K562 (cell line): ENCODE data around the gene ALG9. TPM values are rescaled to one million over a fixed set of nuclear protein-coding genes. Genes with fewer than 3 reads are reported as not detected.

Source experiments
- CUX1 ChIP-seq: fragments of 200-800 bp; sonication (Bioruptor generic); IDR thresholded peaks from 2 replicates; pipeline ENCODE4 v1.6.1; 2016; ENCODE audit warnings: missing genetic modification characterization, missing compliant biosample characterization
- DNMT1 ChIP-seq: fragments of 450-650 bp; IDR thresholded peaks from 2 replicates; pipeline ENCODE4 v1.6.1; 2016; ENCODE audit warnings: antibody characterized with exemption, mild to moderate bottlenecking
- HDAC6 ChIP-seq: IDR thresholded peaks from 2 replicates; pipeline ENCODE4 v1.6.1; 2012; ENCODE audit warnings: low read depth, mild to moderate bottlenecking, control low read depth, inconsistent platforms, low read length, moderate library complexity
- ILF3 ChIP-seq: fragments of 450-650 bp; IDR thresholded peaks from 2 replicates; pipeline ENCODE4 v1.6.1; 2018; ENCODE audit warnings: antibody characterized with exemption, mild to moderate bottlenecking, moderate library complexity, borderline replicate concordance
- NR2C2 ChIP-seq, 2 experiments: fragments of 200-800 bp in 1 of 2; sonication (Bioruptor generic) in 1 of 2; sonication (generic) in 1 of 2; formaldehyde crosslinking in 1 of 2; IDR thresholded peaks; 2 replicates each; pipeline versions ENCODE4 v1.6.1 to v1.8.0; 2016 to 2022; ENCODE audit warnings: mild to moderate bottlenecking in 1 of 2, missing compliant biosample characterization in 1 of 2, missing genetic modification characterization in 1 of 2, missing genetic modification reagents in 1 of 2
- RB1 ChIP-seq: fragments of 450-650 bp; IDR thresholded peaks from 2 replicates; pipeline ENCODE4 v1.6.1; 2017; ENCODE audit warnings: low read depth, mild to moderate bottlenecking
- RFX5 ChIP-seq: IDR thresholded peaks from 2 replicates; pipeline ENCODE4 v1.6.1; 2011; ENCODE audit warnings: low read depth, mild to moderate bottlenecking, improper control_type of control experiment, low read length
- SRSF1 ChIP-seq: fragments of 200-400 bp; formaldehyde crosslinking; IDR thresholded peaks from 2 replicates; pipeline ENCODE4 v1.6.1; 2017; ENCODE audit warnings: mild to moderate bottlenecking, low read depth, low read length, moderate library complexity
- TBL1XR1 ChIP-seq, 2 experiments: IDR thresholded peaks; 2 replicates each; pipeline ENCODE4 v1.6.1; 2012; ENCODE audit warnings: improper control_type of control experiment in 2 of 2, low read length in 2 of 2, mild to moderate bottlenecking in 1 of 2
- ZNF165 ChIP-seq: fragments of 250-450 bp; sonication (Bioruptor Pico); IDR thresholded peaks from 2 replicates; pipeline ENCODE4 v1.4.0; 2020; ENCODE audit warnings: borderline replicate concordance
- ZNF23 ChIP-seq: fragments of 250-450 bp; sonication (Bioruptor Pico); IDR thresholded peaks from 2 replicates; pipeline ENCODE4 v1.4.0; 2020; ENCODE audit warnings: mild to moderate bottlenecking
- ZNF253 ChIP-seq: fragments of 250-450 bp; sonication (Bioruptor Pico); conservative IDR thresholded peaks from 2 replicates; pipeline ENCODE4 v1.6.1; 2021; ENCODE audit warnings: mild to moderate bottlenecking
- polyA plus RNA-seq, 8 experiments: library from polyadenylated mRNA; depleted of rRNA in 4 of 8; stranded (reverse) in 5 of 8; unstranded in 3 of 8; fragments of >200 nt; fragmentation: Nextera tagmentation in 2 of 8; fragmentation: Illumina TruSeq in 1 of 8; extraction: Ambion mirVana in 2 of 8; extraction: Trizol in 1 of 8; gene quantifications; 2 replicates each; pipeline versions ENCODE4 v1.2.1 to v1.2.3, GENCODE V29; 2011 to 2014; ENCODE audit warnings: inconsistent platforms in 1 of 8, missing spikeins in 1 of 8
- total RNA-seq, 7 experiments: library from RNA; depleted of rRNA in 6 of 7; stranded (reverse); fragments of >200 nt in 6 of 7; fragmentation: Illumina TruSeq in 2 of 7; extraction: Trizol in 2 of 7; gene quantifications; 2 replicates each; pipeline versions ENCODE4 v1.2.1 to v1.2.3, GENCODE V29; 2011 to 2021; ENCODE audit warnings: low replicate concordance in 1 of 7
- TF ChIP-seq, protein P1 (sequence below), 2 experiments: fragments of 450-650 bp; IDR thresholded peaks; 2 replicates each; pipeline ENCODE4 v1.6.1; 2016; ENCODE audit warnings: mild to moderate bottlenecking in 2 of 2, borderline replicate concordance in 1 of 2, low read depth in 1 of 2, moderate library complexity in 1 of 2

ALG9 gene
- total and polyA plus RNA-seq, 9 of the 15 experiments (the other 6 are each of a cell fraction or from before 2014, with no cell fraction given), result 11.5 to 40.5 (median 24.9) TPM

DNA sequence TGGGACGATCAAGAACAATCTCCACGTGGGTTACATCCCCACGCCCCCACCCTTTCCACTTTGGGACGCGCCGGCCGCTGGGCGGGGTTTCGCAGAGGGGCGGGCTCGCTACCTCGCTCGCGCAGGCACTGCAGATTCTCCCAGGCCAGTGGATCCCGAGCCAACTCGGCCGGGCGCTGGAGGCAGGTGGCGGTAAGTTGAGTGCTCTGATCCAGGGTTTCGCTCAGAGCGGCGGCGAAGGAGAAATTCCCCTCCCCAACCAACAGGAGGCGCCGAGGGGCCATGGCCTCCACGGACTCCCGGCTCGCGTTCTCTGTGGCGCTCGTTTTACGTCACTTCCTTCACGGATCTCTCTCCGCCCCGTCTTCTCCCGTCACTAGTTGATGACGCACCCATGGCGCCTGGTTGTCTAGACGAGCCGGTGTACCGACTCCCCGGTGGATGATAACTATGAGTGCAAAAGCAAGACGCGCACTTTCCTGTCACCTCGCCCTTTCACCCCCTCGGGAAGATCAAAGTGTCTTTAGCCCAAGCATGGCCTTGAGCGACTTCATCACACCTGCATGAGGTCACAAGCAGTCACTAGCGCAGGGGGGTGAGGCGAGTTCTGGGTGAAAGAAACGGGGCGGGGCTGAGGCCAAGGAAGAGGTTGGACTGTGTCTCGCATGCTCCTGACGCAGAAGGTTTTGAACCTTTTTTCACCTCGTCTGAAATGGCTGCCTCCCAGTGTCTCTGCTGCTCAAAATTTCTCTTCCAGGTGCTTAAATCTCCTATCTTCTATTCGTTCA lies 7.7 kb upstream of the ALG9 start, which contains the start of the genes CFAP68 and FDXACB1 (continued):
- TF ChIP-seq, protein P1, sequence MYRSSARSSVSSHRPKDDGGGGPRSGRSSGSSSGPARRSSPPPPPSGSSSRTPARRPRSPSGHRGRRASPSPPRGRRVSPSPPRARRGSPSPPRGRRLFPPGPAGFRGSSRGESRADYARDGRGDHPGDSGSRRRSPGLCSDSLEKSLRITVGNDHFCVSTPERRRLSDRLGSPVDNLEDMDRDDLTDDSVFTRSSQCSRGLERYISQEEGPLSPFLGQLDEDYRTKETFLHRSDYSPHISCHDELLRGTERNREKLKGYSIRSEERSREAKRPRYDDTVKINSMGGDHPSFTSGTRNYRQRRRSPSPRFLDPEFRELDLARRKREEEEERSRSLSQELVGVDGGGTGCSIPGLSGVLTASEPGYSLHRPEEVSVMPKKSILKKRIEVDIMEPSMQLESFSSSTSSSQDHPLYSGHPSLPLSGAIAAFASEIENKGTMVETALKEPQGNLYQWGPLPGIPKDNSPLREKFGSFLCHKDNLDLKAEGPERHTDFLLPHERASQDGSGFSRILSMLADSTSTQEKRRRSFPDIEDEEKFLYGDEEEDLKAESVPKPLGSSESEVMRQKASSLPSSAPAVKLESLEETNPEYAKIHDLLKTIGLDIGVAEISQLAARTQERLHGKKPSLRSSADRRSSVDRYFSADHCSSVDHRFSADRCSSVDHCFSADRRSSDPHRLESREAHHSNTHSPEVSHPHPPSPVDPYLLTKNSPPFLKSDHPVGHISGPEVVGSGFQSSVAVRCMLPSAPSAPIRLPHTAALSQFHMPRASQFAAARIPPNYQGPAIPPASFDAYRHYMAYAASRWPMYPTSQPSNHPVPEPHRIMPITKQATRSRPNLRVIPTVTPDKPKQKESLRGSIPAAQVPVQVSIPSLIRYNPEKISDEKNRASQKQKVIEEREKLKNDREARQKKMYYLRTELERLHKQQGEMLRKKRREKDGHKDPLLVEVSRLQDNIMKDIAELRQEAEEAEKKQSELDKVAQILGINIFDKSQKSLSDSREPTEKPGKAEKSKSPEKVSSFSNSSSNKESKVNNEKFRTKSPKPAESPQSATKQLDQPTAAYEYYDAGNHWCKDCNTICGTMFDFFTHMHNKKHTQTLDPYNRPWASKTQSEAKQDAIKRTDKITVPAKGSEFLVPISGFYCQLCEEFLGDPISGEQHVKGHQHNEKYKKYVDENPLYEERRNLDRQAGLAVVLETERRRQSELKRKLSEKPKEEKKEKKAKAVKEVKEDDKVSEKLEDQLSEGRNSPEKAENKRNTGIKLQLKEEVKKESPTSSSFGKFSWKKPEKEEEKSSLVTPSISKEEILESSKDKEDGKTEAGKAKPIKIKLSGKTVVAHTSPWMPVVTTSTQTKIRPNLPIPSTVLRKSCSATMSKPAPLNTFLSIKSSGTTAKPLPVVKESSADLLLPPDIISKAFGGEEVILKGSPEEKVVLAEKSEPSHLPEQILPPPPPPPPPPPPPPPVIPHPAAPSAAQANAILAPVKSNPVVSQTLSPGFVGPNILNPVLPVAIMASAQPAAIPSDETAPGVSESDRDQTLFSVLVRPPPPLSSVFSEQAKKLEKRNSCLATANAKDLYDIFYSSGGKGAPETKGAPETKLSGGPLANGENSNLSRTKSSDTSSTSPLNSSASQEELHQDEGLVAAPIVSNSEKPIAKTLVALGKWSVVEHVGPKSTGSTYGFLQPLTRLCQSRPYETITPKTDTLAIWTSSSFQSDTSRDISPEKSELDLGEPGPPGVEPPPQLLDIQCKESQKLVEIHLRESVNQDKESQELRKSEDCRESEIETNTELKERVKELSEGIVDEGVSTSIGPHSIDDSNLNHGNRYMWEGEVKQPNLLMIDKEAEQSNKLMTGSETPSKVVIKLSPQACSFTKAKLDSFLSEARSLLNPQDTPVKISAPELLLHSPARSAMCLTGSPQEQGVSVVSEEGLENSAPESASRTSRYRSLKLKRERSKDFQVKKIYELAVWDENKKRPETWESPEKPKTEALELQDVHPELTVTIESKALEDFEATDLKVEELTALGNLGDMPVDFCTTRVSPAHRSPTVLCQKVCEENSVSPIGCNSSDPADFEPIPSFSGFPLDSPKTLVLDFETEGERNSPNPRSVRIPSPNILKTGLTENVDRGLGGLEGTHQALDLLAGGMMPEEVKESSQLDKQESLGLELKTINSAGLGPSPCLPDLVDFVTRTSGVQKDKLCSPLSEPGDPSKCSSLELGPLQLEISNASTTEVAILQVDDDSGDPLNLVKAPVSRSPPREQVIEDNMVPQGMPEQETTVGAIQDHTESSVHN (IDR thresholded peaks at IDR 0.05; ENCODE audit: borderline replicate concordance in 1 of 2, low read depth in 1 of 2), result peak in 1 of 2 experiments; percentile 59; a peak in 1 of 4 replicates
- TF ChIP-seq ILF3, result no peak
- TF ChIP-seq ZNF165 (CRISPR knock-in tag), result no peak
- TF ChIP-seq TBL1XR1 (IDR thresholded peaks at IDR 0.05; ENCODE audit: low read length in 2 of 2), result peak; percentile 19 to 91
- TF ChIP-seq NR2C2 (CRISPR knock-in tag; IDR thresholded peaks at IDR 0.05), result peak; percentile 79
- TF ChIP-seq NR2C2 (tag; IDR thresholded peaks at IDR 0.05), result peak; percentile 91
- TF ChIP-seq CUX1 (CRISPR knock-in tag), result no peak
- TF ChIP-seq ZNF23 (CRISPR knock-in tag), result no peak
- no peak for TF ChIP-seq HDAC6
- peak; percentile 83 for TF ChIP-seq RB1
- no peak for TF ChIP-seq SRSF1
- TF ChIP-seq DNMT1, result peak; percentile 80; the same call in 1 of the 2 replicates
- no peak for TF ChIP-seq ZNF253 (CRISPR knock-in tag)
- TF ChIP-seq RFX5, result no peak; the same call in 1 of the 2 replicates
